ENCODE data around the gene STUM.

The STUM gene

DNA sequence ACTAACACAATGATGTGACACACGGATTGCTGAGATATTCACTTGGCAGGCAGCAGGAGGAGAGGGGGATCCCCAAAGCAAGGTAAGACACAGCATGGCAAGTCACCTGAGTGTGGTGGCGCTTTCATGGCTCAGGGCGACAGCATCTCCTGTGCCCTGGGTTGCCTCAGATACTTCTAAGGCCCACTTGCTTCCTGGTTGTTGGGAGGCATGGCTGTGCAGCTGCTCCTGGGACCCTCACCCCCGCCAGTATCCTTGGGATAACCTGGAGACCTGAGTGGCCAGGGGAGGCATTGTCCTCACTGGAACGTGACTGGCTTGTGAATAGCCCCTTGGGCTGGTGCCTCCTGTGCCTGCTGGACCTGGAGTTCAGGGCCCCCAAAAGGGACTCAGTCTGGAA lies 69.8 kb downstream of the STUM start:
- H3K27ac ChIP-seq (ENCODE audit: low read depth, low read length) = no peak overlapping the region
- H3K4me2 ChIP-seq (ENCODE audit: low read depth, low read length, poor library complexity, severe bottlenecking) = no peak overlapping the region
- TF ChIP-seq, protein P1, sequence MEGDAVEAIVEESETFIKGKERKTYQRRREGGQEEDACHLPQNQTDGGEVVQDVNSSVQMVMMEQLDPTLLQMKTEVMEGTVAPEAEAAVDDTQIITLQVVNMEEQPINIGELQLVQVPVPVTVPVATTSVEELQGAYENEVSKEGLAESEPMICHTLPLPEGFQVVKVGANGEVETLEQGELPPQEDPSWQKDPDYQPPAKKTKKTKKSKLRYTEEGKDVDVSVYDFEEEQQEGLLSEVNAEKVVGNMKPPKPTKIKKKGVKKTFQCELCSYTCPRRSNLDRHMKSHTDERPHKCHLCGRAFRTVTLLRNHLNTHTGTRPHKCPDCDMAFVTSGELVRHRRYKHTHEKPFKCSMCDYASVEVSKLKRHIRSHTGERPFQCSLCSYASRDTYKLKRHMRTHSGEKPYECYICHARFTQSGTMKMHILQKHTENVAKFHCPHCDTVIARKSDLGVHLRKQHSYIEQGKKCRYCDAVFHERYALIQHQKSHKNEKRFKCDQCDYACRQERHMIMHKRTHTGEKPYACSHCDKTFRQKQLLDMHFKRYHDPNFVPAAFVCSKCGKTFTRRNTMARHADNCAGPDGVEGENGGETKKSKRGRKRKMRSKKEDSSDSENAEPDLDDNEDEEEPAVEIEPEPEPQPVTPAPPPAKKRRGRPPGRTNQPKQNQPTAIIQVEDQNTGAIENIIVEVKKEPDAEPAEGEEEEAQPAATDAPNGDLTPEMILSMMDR (IDR thresholded peaks at IDR 0.05; ENCODE audit: insufficient read depth, low read length, poor library complexity, severe bottlenecking) = no peak
- TF ChIP-seq EZH2phosphoT487 (conservative IDR thresholded peaks at IDR 0.05; ENCODE audit: low read length) = no peak
- H3K27me3 ChIP-seq (ENCODE audit: low read length) = no peaks in the 10 kb centered on the region
- no peaks in the 10 kb centered on the region for H3K36me3 ChIP-seq (ENCODE audit: low read length)
- H3K9me2 ChIP-seq (replicated peaks; ENCODE audit: insufficient read depth, low read length) = no peaks in the 10 kb centered on the region
- no peak overlapping the region for H2AFZ ChIP-seq (ENCODE audit: low read depth, low read length, severe bottlenecking)
- H3K4me3 ChIP-seq (ENCODE audit: insufficient read depth, low read length, poor library complexity, severe bottlenecking) = no peak overlapping the region
- H3F3A ChIP-seq (ENCODE audit: insufficient read depth) = no peaks in the 10 kb centered on the region
- no peaks in the 10 kb centered on the region for H3K79me2 ChIP-seq (ENCODE audit: insufficient read depth, low read length)
- H3K9me3 ChIP-seq (ENCODE audit: insufficient read depth, low read length) = no peaks in the 10 kb centered on the region
- no peak overlapping the region for H3K9ac ChIP-seq (ENCODE audit: low read length)
- no peaks in the 10 kb centered on the region for H4K20me1 ChIP-seq (ENCODE audit: low read depth, low read length)

- Histone ChIP-seq H3K79me2 (ENCODE audit: insufficient read depth, low read length) (no peaks in the 10 kb centered on the region), H2AFZ (ENCODE audit: low read depth, low read length, severe bottlenecking) (no peak overlapping the region), H3K36me3 (ENCODE audit: low read length) (no peaks in the 10 kb centered on the region)
Observed at GRCh38 chr1:226619031-226619430, 70.5 kb downstream of the STUM start.

GRCh38 chr1:226622012-226622411 lies 73.4 kb downstream of the STUM start:
- TF ChIP-seq, protein P1 (IDR thresholded peaks at IDR 0.05; ENCODE audit: insufficient read depth, low read length, poor library complexity, severe bottlenecking) = no peak
- no peak for TF ChIP-seq EZH2phosphoT487 (conservative IDR thresholded peaks at IDR 0.05; ENCODE audit: low read length)
- H3K4me2 ChIP-seq (ENCODE audit: low read depth, low read length, poor library complexity, severe bottlenecking) = no peak overlapping the region

More at GRCh38 chr1:226619031-226619430, 70.5 kb downstream of the STUM start:
- no peaks in the 10 kb centered on the region for H3K9me2 ChIP-seq (replicated peaks; ENCODE audit: insufficient read depth, low read length)
- no peaks in the 10 kb centered on the region for H3F3A ChIP-seq (ENCODE audit: insufficient read depth)
- TF ChIP-seq, protein P1 (IDR thresholded peaks at IDR 0.05; ENCODE audit: insufficient read depth, low read length, poor library complexity, severe bottlenecking) = no peak
- TF ChIP-seq EZH2phosphoT487 (conservative IDR thresholded peaks at IDR 0.05; ENCODE audit: low read length) = no peak
- no peaks in the 10 kb centered on the region for H4K20me1 ChIP-seq (ENCODE audit: low read depth, low read length)
- H3K27ac ChIP-seq (ENCODE audit: low read depth, low read length) = no peak overlapping the region
- no peak overlapping the region for H3K9ac ChIP-seq (ENCODE audit: low read length)
- H3K4me3 ChIP-seq (ENCODE audit: insufficient read depth, low read length, poor library complexity, severe bottlenecking) = no peak overlapping the region
- no peaks in the 10 kb centered on the region for H3K9me3 ChIP-seq (ENCODE audit: insufficient read depth, low read length)
- H3K4me2 ChIP-seq (ENCODE audit: low read depth, low read length, poor library complexity, severe bottlenecking) = no peak overlapping the region
- H3K27me3 ChIP-seq (ENCODE audit: low read length) = no peaks in the 10 kb centered on the region

More at GRCh38 chr1:226622012-226622411, 73.4 kb downstream of the STUM start:
- Histone ChIP-seq H3K27me3 (ENCODE audit: low read length) (no peaks in the 10 kb centered on the region), H3K79me2 (ENCODE audit: insufficient read depth, low read length) (no peaks in the 10 kb centered on the region), H3K9me3 (ENCODE audit: insufficient read depth, low read length) (no peaks in the 10 kb centered on the region), H2AFZ (ENCODE audit: low read depth, low read length, severe bottlenecking) (no peak overlapping the region), H3K9ac (ENCODE audit: low read length) (no peak overlapping the region), H4K20me1 (ENCODE audit: low read depth, low read length) (no peaks in the 10 kb centered on the region), H3K36me3 (ENCODE audit: low read length) (no peaks in the 10 kb centered on the region), H3K9me2 (replicated peaks; ENCODE audit: insufficient read depth, low read length) (no peaks in the 10 kb centered on the region), H3K27ac (ENCODE audit: low read depth, low read length) (no peak overlapping the region), H3F3A (ENCODE audit: insufficient read depth) (no peaks in the 10 kb centered on the region), H3K4me3 (ENCODE audit: insufficient read depth, low read length, poor library complexity, severe bottlenecking) (no peak overlapping the region)

Measured in SU-DHL-6 (cell line).